HCT116 (cell line): ENCODE data around the gene IP6K3. TPM values are rescaled to one million over a fixed set of nuclear protein-coding genes. Genes with fewer than 3 reads are reported as not detected.

ENCODE experiments used
- ATAC-seq: fragments of 200-7000 bp; cut with Tn5 transposase; 2 replicates; pipeline ENCODE4 v1.9.1; 2020; ENCODE audit warnings: mild to moderate bottlenecking, moderate library complexity
- Bru-seq: library from RNA; stranded (reverse); fragments of 400-500 nt; gene quantifications from one replicate; lab custom pipeline; 2021; lab: Mats Ljungman, UMichigan
- BruChase-seq, 2 experiments: library from RNA; stranded (reverse); fragments of 400-500 nt; gene quantifications; one replicate each; lab custom pipeline; 2021; lab: Mats Ljungman, UMichigan
- BruUV-seq: library from RNA; stranded (reverse); fragments of 400-500 nt; replicated peaks from 2 replicates; lab custom pipeline; 2021; lab: Mats Ljungman, UMichigan
- CTCF ChIA-PET: fragments of 300-600 bp; sonication (Branson Sonifier 250); formaldehyde crosslinking; loops from one replicate; lab custom pipeline; 2021; ENCODE audit warnings: antibody characterized with exemption; lab: Charles Lee
- POLR2A ChIA-PET: fragments of 300-600, 350-600 bp; sonication (Branson Sonifier 250); formaldehyde crosslinking; loops from one replicate; lab custom pipeline; 2021; ENCODE audit warnings: antibody characterized with exemption; lab: Charles Lee
- RAD21 ChIA-PET, 2 experiments: fragments of 300-600 bp; sonication (Branson Sonifier 250); formaldehyde crosslinking; loops; one replicate each; lab custom pipeline; 2023; ENCODE audit warnings: low total read pairs in 2 of 2; ENCODE audit not compliant: uncharacterized antibody in 2 of 2, unreplicated experiment in 2 of 2, low non-redundant PET in 1 of 2; lab: Charles Lee
- DNase-seq: peaks from one replicate; pipeline ENCODE4 v3.0.0-alpha.2; 2010; ENCODE audit warnings: low read depth, low spot score
- H2AFZ ChIP-seq: fragments of 200-600 bp; shearing (Covaris generic), sonication (generic); 2 replicates; pipeline ENCODE4 v1.6.1; 2017; ENCODE audit warnings: low read depth, mixed run types, mixed read lengths, antibody characterized with exemption, low read length; ENCODE audit not compliant: poor library complexity, severe bottlenecking
- H3K27ac ChIP-seq: 2 replicates; pipeline ENCODE4 v1.5.1; 2012; ENCODE audit warnings: low read depth, low read length
- H3K27me3 ChIP-seq: fragments of 200-600 bp; sonication (generic); 2 replicates; pipeline ENCODE4 v1.6.1; 2016; ENCODE audit warnings: mixed run types, low read length, mixed read lengths; ENCODE audit not compliant: insufficient read depth
- H3K36me3 ChIP-seq, 2 experiments: fragments of 200-500 bp in 1 of 2; fragments of 200-600 bp in 1 of 2; sonication (Bioruptor generic) in 1 of 2; sonication (generic) in 1 of 2; 2 replicates each; pipeline versions ENCODE4 v1.5.1 to v1.6.1; 2014 to 2016; ENCODE audit warnings: low read length in 2 of 2, inconsistent platforms in 1 of 2, mixed read lengths in 1 of 2, mixed run types in 1 of 2; ENCODE audit not compliant: insufficient read depth in 2 of 2, control insufficient read depth in 1 of 2
- H3K4me1 ChIP-seq, 2 experiments: fragments of 200-600 bp in 1 of 2; sonication (generic) in 1 of 2; 2 replicates each; pipeline versions ENCODE4 v1.5.1 to v1.6.1; 2012 to 2017; ENCODE audit warnings: low read length in 2 of 2, inconsistent platforms in 1 of 2, mild to moderate bottlenecking in 1 of 2, mixed read lengths in 1 of 2, mixed run types in 1 of 2, moderate library complexity in 1 of 2; ENCODE audit not compliant: insufficient read depth in 2 of 2, control insufficient read depth in 1 of 2
- H3K4me2 ChIP-seq: fragments of 200-600 bp; sonication (generic); 2 replicates; pipeline ENCODE4 v1.6.1; 2017; ENCODE audit warnings: mixed run types, low read length, mixed read lengths
- H3K4me3 ChIP-seq, 2 experiments: fragments of 200-600 bp in 1 of 2; sonication (generic) in 1 of 2; replicated peaks in 1 of 2; 2 replicates each; pipeline ENCODE4 v1.5.1; 2011 to 2016; ENCODE audit warnings: low read length in 2 of 2, control low read depth in 1 of 2, low read depth in 1 of 2, mild to moderate bottlenecking in 1 of 2, mixed read lengths in 1 of 2, mixed run types in 1 of 2
- H3K79me2 ChIP-seq: fragments of 200-600 bp; sonication (generic); 2 replicates; pipeline ENCODE4 v1.6.1; 2017; ENCODE audit warnings: mild to moderate bottlenecking, mixed run types, low read length, moderate library complexity, mixed read lengths; ENCODE audit not compliant: insufficient read depth
- H3K9ac ChIP-seq: fragments of 200-600 bp; sonication (generic); 2 replicates; pipeline ENCODE4 v1.6.1; 2016; ENCODE audit warnings: low read length, mixed read lengths
- H3K9me2 ChIP-seq: fragments of 200-600 bp; sonication (generic), shearing (Covaris generic); 2 replicates; pipeline ENCODE4 v1.6.1; 2017; ENCODE audit warnings: mixed run types, mild to moderate bottlenecking, moderate library complexity; ENCODE audit not compliant: insufficient read depth
- H3K9me3 ChIP-seq, 2 experiments: fragments of 200-500 bp in 1 of 2; fragments of 200-600 bp in 1 of 2; sonication (Bioruptor generic) in 1 of 2; sonication (generic) in 1 of 2; 2 replicates each; pipeline ENCODE4 v1.6.1; 2014 to 2017; ENCODE audit warnings: low read length in 2 of 2, mixed read lengths in 2 of 2, inconsistent platforms in 1 of 2, low read depth in 1 of 2, mild to moderate bottlenecking in 1 of 2, mixed run types in 1 of 2, moderate library complexity in 1 of 2; ENCODE audit not compliant: control insufficient read depth in 1 of 2, insufficient read depth in 1 of 2
- H4K20me1 ChIP-seq: fragments of 200-600 bp; sonication (generic), shearing (Covaris generic); 2 replicates; pipeline ENCODE4 v1.6.1; 2017; ENCODE audit warnings: mixed run types, mild to moderate bottlenecking, moderate library complexity; ENCODE audit not compliant: insufficient read depth
- CBX3 ChIP-seq: IDR thresholded peaks from 2 replicates; pipeline ENCODE4 v1.6.1; 2012; ENCODE audit warnings: low read depth
- CEBPB ChIP-seq: IDR thresholded peaks from 2 replicates; pipeline ENCODE4 v1.6.1; 2012; ENCODE audit warnings: low read depth
- CTCF ChIP-seq, 3 experiments: fragments of 200-600 bp in 1 of 3; sonication (generic) in 1 of 3; IDR thresholded peaks in 2 of 3; conservative IDR thresholded peaks in 1 of 3; 2 replicates each; pipeline ENCODE4 v1.5.1; 2012 to 2017; ENCODE audit warnings: low read depth in 2 of 3, low read length in 2 of 3, antibody characterized with exemption in 1 of 3, borderline replicate concordance in 1 of 3, control low read depth in 1 of 3, mild to moderate bottlenecking in 1 of 3, mixed read lengths in 1 of 3, mixed run types in 1 of 3, moderate library complexity in 1 of 3; ENCODE audit not compliant: insufficient read depth in 1 of 3
- EGR1 ChIP-seq: IDR thresholded peaks from 2 replicates; pipeline ENCODE4 v1.6.1; 2012; ENCODE audit warnings: low read depth
- EZH2 ChIP-seq: fragments of 200-600 bp; sonication (generic); IDR thresholded peaks from 2 replicates; pipeline ENCODE4 v1.6.1; 2017; ENCODE audit warnings: antibody characterized with exemption, mixed run types
- MAX ChIP-seq: IDR thresholded peaks from 2 replicates; pipeline ENCODE4 v1.6.1; 2012
- POLR2A ChIP-seq: IDR thresholded peaks from 2 replicates; pipeline ENCODE4 v1.7.0; 2011; ENCODE audit warnings: borderline replicate concordance; ENCODE audit not compliant: insufficient read depth, insufficient read length; ENCODE audit errors: extremely low read depth
- SRF ChIP-seq: IDR thresholded peaks from 2 replicates; pipeline ENCODE4 v1.6.1; 2012; ENCODE audit warnings: low read depth
- ZBTB33 ChIP-seq: IDR thresholded peaks from 2 replicates; pipeline ENCODE4 v1.6.1; 2011; ENCODE audit warnings: mild to moderate bottlenecking, low read length, moderate library complexity; ENCODE audit not compliant: insufficient replicate concordance; ENCODE audit errors: extremely low read depth
- intact Hi-C: fragments of 100-400 bp; cut with micrococcal nuclease; formaldehyde crosslinking; loops from 2 replicates; pipeline ENCODE4 v1.10.0; 2022
- long read RNA-seq: library from polyadenylated mRNA; unstranded; transcript quantifications from one replicate; pipeline ENCODE4 v2.0.0, GENCODE V29; 2021; ENCODE audit not compliant: unreplicated experiment
- polyA plus RNA-seq: library from polyadenylated mRNA; unstranded; fragments of >200 nt; gene quantifications from 2 replicates; pipeline ENCODE4 v1.2.1, GENCODE V29; 2012; ENCODE audit warnings: missing spikeins
- total RNA-seq: library from RNA; stranded (reverse); gene quantifications from one replicate; pipeline ENCODE4 v1.2.1, GENCODE V29; 2021; ENCODE audit not compliant: unreplicated experiment

Gene IP6K3
- total RNA-seq (not detected), Bru-seq, nascent RNA (percentile 11 among the genes with signal in this experiment), BruChase-seq, experiment 1, labeled RNA remaining after a 6-hour chase (percentile 4 among the genes with signal in this experiment), BruChase-seq, experiment 2, labeled RNA remaining after a 2-hour chase (not detected)
- polyA plus RNA-seq, result 0.02 TPM in 1 of 2 replicates, not detected in the other
- long read RNA-seq, result 0 reads

GRCh38 chr6:33746651-33747100, at the start of gene IP6K3:
Gene IP6K3 (minus strand): TSS chr6:33746905. CDS start chr6:33735476, 11,429 bp downstream.
- Histone ChIP-seq H3K9ac (no peak within 1 kb of the TSS), H3K27me3 (peaks cover 6% of the 10 kb centered on the region; the same call in 1 of the 2 replicates), H2AFZ (no peak within 1 kb of the TSS), H3K9me3 (no peaks in the 10 kb centered on the region), H4K20me1 (no peaks in the 10 kb centered on the region), H3K36me3 (no peaks in the 10 kb centered on the region), H3K27ac (no peak within 1 kb of the TSS), H3K4me3 (no peak within 1 kb of the TSS), H3K79me2 (no peaks in the 10 kb centered on the region), H3K9me2 (no peaks in the 10 kb centered on the region), H3K4me2 (no peak within 1 kb of the TSS), H3K4me1 (peaks cover 2 to 9% of the 10 kb centered on the region in 2 experiments; a peak in 3 of 4 replicates)
- BruUV-seq, result no TSS peak
- RAD21 ChIA-PET, result interaction anchor here in 1 of 2 experiments (0.5 kb wide), 1 partner anchor 864 kb away, joined by 7 read pairs; no protein-coding TSS in a partner anchor
- CTCF ChIA-PET, result interaction anchor here (0.9 kb wide), 1 partner anchor 25 kb away, joined by 3 read pairs; no protein-coding TSS in a partner anchor
- DNase-seq (no peak), ATAC-seq (no peak)
- intact Hi-C loops, result no loop called here
- POLR2A ChIA-PET, result no interaction called here
- TF ChIP-seq ZBTB33, result no peak
- TF ChIP-seq POLR2A, result no peak
- no peak for TF ChIP-seq EZH2
- no peak for TF ChIP-seq CTCF (IDR thresholded peaks at IDR 0.05 in 2 of 3, conservative IDR thresholded peaks at IDR 0.05 in 1 of 3; ENCODE audit: borderline replicate concordance in 1 of 3, insufficient read depth in 1 of 3, low read depth in 2 of 3, low read length in 2 of 3)
- no peak for TF ChIP-seq SRF
- no peak for TF ChIP-seq CBX3
- no peak for TF ChIP-seq EGR1
- TF ChIP-seq CEBPB, result no peak
- no peak for TF ChIP-seq MAX
